KOPT-K1 (cell line): ENCODE data around the gene CHP1.
A peak's percentile ranks its signal among the peaks of the same experiment; 100 is the strongest.
"Not testable (repeated sequence)": the region's sequence is repeated elsewhere in the genome, so short reads cannot be mapped to it uniquely, and the experiment has no call there.

ENCODE experiments used
- H3K27ac ChIP-seq: fragments of 200-600 bp; sonication (generic); 2 replicates; pipeline ENCODE4 v1.5.1; 2016; ENCODE audit warnings: antibody characterized with exemption, mild to moderate bottlenecking, low read depth, low read length; ENCODE audit not compliant: poor library complexity, severe bottlenecking
- H3K36me3 ChIP-seq: fragments of 200-600 bp; sonication (generic); 2 replicates; pipeline ENCODE4 v1.5.1; 2017; ENCODE audit warnings: antibody characterized with exemption, mild to moderate bottlenecking, low read length, moderate library complexity; ENCODE audit not compliant: insufficient read depth
- H3K9me3 ChIP-seq: fragments of 200-600 bp; sonication (generic); 2 replicates; pipeline ENCODE4 v1.5.1; 2017; ENCODE audit warnings: antibody characterized with exemption, low read length, mild to moderate bottlenecking; ENCODE audit not compliant: insufficient read depth, poor library complexity, severe bottlenecking

The CHP1 gene

DNA sequence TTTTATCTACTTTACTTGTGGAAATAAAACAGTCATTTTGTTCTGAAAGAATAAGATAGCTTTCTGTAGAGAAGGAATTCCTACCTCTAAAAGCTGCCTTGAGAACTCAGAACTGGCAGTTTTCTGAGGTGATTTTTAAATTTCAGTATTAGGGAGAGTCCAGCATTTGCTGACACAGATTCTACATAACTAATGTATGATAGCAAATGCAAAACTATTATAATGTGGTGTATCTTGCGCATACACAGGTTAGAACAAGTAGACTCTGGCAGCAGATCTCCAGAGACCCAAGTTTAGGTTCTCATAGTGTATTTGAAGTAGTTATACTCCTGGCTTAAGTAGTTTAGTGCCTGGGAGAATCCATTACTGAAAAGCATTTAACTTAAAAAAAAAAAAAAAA is 70.5 kb downstream of the CHP1 start:
- Histone ChIP-seq H3K27ac (no peak overlapping the region), H3K9me3 (no peaks in the 10 kb centered on the region), H3K36me3 (peaks cover 65% of the 10 kb centered on the region)

DNA sequence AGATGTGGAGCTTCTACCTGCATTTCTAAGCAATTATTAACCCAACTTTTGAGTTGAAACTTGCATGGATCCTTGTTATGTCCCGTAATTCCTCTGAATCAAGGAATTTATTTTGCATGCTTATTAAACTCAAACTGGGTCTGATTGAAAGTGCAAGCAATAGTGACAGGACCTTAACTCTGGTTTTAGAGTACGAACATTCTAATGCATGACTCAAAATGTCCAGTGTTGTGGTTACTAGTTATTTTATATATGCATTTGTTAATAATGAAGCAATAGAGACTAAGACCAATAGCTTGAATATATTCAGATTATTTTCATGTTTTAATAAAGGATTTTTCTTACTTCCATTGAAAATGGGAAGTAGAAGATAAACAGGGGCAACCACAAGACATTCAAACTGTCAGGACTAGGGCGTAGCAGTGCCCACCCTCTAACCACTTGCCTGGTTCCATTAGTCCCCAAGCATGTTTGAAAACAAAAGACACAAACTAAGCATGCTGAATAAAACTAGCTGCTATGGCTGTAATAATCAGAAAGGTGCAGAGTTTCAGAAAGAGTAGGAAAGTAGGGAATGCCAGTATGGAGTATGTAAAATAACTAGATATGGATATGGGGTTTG is 73.2 kb downstream of the CHP1 start:
- peaks cover 64% of the 10 kb centered on the region for H3K36me3 ChIP-seq
- H3K9me3 ChIP-seq = no peaks in the 10 kb centered on the region
- H3K27ac ChIP-seq = no peak overlapping the region

DNA sequence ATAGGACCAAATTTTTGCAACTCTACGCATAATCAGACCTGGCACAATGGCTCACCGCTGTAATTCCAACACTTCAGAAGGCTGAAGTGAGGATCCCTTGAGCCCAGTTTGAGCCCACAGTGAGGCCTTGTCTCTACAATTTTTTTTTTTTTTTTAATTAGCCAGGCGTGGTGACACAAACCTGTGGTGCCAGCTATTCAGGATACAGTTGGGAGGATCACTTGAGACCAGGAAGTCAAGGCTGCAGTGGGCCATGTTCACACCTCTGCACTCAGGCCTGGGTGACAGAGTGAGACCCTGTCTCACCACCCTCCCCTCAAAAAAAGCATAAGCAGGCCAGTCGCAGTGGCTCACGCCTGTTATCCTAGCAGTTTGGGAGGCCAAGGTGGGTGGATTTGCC is 76.6 kb downstream of the CHP1 start:
- Histone ChIP-seq H3K36me3 (peaks cover 65% of the 10 kb centered on the region), H3K9me3 (no peaks in the 10 kb centered on the region), H3K27ac (no peak overlapping the region)

DNA sequence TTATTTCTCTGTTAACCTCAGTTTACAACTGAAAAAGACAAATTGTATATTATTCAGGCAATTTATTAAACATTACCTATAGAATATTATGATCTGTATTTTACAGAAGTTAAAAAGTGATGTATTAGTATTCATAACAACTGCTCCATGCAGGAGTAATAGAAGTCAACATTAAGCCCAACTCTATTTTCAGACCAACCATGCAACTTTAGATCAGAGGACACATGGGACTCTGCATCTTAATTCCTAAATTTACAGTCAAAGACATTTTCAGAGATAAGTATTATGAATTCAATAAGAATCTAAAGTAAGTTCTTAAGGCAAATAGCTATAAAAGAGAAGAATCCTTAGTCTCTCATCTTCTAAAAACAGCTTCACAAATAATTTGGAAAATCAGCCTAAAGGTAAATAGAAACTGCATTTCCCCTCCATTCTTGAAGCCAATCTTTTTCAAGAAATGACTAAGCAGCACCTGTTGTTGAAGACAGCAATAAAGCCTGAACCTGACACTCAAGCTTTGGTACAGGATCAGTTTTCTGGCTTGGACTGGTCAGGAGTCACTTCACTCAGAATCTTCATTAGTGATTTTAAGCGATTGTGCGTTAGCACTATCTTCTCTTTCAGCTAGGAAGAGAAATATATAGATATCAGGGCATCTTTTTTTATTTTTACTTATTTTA is 78.3 kb downstream of the CHP1 start:
- Histone ChIP-seq H3K36me3 (peaks cover 73% of the 10 kb centered on the region), H3K9me3 (no peaks in the 10 kb centered on the region), H3K27ac (no peak overlapping the region)

DNA sequence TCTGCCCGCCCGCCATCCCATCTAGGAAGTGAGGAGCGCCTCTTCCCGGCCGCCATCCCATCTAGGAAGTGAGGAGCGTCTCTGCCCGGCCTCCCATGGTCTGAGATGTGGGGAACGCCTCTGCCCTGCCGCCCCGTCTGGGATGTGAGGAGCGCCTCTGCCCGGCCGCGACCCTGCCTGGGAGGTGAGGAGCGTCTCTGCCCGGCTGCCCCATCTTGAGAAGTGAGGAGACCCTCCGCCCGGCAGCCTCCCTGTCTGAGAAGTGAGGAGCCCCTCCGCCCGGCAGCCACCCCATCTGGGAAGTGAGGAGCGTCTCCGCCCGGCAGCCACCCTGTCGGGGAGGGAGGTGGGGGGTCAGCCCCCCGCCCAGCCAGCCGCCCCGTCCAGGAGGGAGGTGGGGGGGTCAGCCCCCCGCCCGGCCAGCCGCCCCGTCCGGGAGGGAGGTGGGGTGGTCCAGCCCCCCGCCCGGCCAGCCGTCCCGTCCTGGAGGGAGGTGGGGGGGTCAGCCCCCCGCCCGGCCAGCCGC is 89.8 kb downstream of the CHP1 start:
- H3K9me3 ChIP-seq, H3K27ac ChIP-seq: not testable (repeated sequence)
- H3K36me3 ChIP-seq = peaks cover 50% of the 10 kb centered on the region

DNA sequence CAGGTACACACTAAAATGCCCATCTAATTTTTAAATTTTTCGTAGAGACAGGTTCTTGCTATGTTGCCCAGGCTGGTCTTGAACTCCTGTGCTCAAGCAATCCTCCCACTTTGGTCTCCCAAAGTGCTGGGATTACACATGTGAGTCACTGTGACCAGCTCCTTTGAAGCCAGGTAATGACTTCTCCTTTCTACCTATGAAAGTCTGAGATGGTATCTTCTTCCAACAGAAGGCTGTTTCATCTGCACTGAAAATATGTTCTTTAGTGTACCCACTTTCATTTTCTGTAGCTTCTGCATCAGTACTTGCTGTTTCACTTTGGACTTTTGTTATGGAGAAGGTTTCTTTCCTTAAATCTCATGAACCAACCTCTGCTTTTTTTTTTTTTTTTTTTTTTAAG is 92.5 kb downstream of the CHP1 start:
- Histone ChIP-seq H3K36me3 (peaks cover 55% of the 10 kb centered on the region), H3K9me3 (no peaks in the 10 kb centered on the region), H3K27ac (no peak overlapping the region)

DNA sequence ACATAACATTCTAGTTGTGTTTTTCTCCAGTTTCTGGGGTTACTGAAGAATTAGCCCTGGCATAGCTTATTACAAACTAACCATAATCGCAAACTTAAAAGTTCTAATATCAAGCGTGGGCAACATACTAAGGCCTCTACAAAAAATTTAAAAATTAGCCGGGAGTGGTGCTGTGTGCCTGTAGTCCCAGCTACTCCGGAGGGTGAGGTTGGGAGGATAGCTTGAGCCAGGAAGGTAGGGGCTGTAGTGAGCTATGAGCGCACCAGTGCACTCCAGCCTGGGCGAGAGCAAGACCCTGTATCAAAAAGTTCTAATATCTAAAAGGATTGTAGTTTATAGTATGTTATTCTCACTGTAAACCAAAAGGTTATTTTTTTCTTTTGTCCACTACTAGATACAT is 100.2 kb downstream of the CHP1 start:
- Histone ChIP-seq H3K36me3 (peaks cover 25% of the 10 kb centered on the region), H3K9me3 (no peaks in the 10 kb centered on the region), H3K27ac (peak overlapping the region; percentile 94)
